ENCODE measurements around the gene STK32B. TPM values are rescaled to one million over a fixed set of nuclear protein-coding genes. Genes with fewer than 3 reads are reported as not detected.

The STK32B gene
- total and polyA plus RNA-seq, 9 of the 15 experiments (the other 6 are each of a cell fraction or from before 2014, with no cell fraction given): 0.03 to 0.20 (median 0.07) TPM; not detected in 2

GRCh38 chr4:5185551-5185950 lies 134.3 kb downstream of the STK32B start:
- POLR2A ChIA-PET: interaction anchor here (0.7 kb wide), 1 partner anchor 726 kb away, joined by 3 read pairs; no protein-coding TSS in a partner anchor
- ATAC-seq (no peak), FAIRE-seq (no peak)
- TF ChIP-seq NFIX (CRISPR knock-in tag; IDR thresholded peaks at IDR 0.05; ENCODE audit: low read depth): no peak
- TF ChIP-seq ZBTB1 (CRISPR knock-in tag; IDR thresholded peaks at IDR 0.05; ENCODE audit: borderline replicate concordance, low read depth): no peak
- TF ChIP-seq SRSF9 (IDR thresholded peaks at IDR 0.05; ENCODE audit: borderline replicate concordance, low read depth, low read length): no peak
- TF ChIP-seq ZNF408 (CRISPR knock-in tag; IDR thresholded peaks at IDR 0.05; ENCODE audit: low read depth): no peak
- TF ChIP-seq PREB (CRISPR knock-in tag; IDR thresholded peaks at IDR 0.05): no peak
- no peak for TF ChIP-seq ZNF316 (IDR thresholded peaks at IDR 0.05)
- TF ChIP-seq EZH2 (IDR thresholded peaks at IDR 0.05; ENCODE audit: borderline replicate concordance, low read depth, low read length): no peak
- no peak for TF ChIP-seq CGGBP1 (CRISPR knock-in tag; IDR thresholded peaks at IDR 0.05)
- no peak for TF ChIP-seq TCF3 (CRISPR knock-in tag; IDR thresholded peaks at IDR 0.05)
- TF ChIP-seq CBFB (CRISPR knock-in tag; IDR thresholded peaks at IDR 0.05): no peak
- no peak for TF ChIP-seq CSDE1 (IDR thresholded peaks at IDR 0.05)
- TF ChIP-seq, protein P1, sequence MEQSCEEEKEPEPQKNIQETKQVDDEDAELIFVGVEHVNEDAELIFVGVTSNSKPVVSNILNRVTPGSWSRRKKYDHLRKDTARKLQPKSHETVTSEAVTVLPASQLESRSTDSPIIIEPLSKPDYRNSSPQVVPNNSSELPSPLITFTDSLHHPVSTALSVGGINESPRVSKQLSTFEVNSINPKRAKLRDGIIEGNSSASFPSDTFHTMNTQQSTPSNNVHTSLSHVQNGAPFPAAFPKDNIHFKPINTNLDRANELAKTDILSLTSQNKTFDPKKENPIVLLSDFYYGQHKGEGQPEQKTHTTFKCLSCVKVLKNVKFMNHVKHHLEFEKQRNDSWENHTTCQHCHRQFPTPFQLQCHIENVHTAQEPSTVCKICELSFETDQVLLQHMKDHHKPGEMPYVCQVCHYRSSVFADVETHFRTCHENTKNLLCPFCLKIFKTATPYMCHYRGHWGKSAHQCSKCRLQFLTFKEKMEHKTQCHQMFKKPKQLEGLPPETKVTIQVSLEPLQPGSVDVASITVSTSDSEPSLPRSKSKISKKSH (CRISPR knock-in tag; IDR thresholded peaks at IDR 0.05): no peak

More at GRCh38 chr4:5185551-5185950, 134.3 kb downstream of the STK32B start:
- Histone ChIP-seq H4K20me1 (replicated peaks; ENCODE audit: control insufficient read depth, insufficient read depth, low read length) (no peaks in the 10 kb centered on the region), H3K27ac (ENCODE audit: extremely low read depth, low read depth, low read length) (no peak overlapping the region), H3K9me3 (replicated peaks; ENCODE audit: control insufficient read depth, insufficient read depth, low read depth, low read length) (no peaks in the 10 kb centered on the region), H2AFZ (ENCODE audit: low read depth, low read length) (no peak overlapping the region), H3K27me3 (ENCODE audit: control insufficient read depth in 2 of 2, insufficient read depth in 2 of 2, low read length in 2 of 2) (peaks cover 10 to 25% of the 10 kb centered on the region in 2 experiments; a peak in 3 of 5 replicates), H3K79me2 (ENCODE audit: control insufficient read depth, insufficient read depth, low read length) (no peaks in the 10 kb centered on the region), H3K4me2 (ENCODE audit: insufficient read depth, low read length) (no peak overlapping the region), H3K9me1 (ENCODE audit: control insufficient read depth, insufficient read depth, low read length) (no peaks in the 10 kb centered on the region), H3K9ac (ENCODE audit: insufficient read depth in 1 of 2, low read depth in 2 of 2, low read length in 2 of 2) (no peak overlapping the region), H3K36me3 (ENCODE audit: control insufficient read depth, insufficient read depth, low read length) (no peaks in the 10 kb centered on the region), H3K4me3 (no peak overlapping the region), H3K4me1 (replicated peaks in 1 of 2; ENCODE audit: control insufficient read depth in 2 of 2, insufficient read depth in 2 of 2, low read length in 2 of 2) (no peaks in the 10 kb centered on the region)
- no peak for DNase-seq (ENCODE audit: extremely low read depth in 1 of 4, low spot score in 3 of 4)
- in situ Hi-C loops (cut with MboI) (no loop called here), intact Hi-C loops (cut with micrococcal nuclease) (no loop called here)
- under 1% methylated on average over 6 of the region's 6 CpGs for WGBS (ENCODE audit: insufficient coverage, low coverage, missing lambda C conversion rate)
- no TSS peak for BruUV-seq (replicated peaks)
- CTCF ChIA-PET (ENCODE audit: low intra/inter-chr PET ratio): no interaction called here
